GM23338 (cell line): ENCODE results near the gene TEX26.
"Not testable (repeated sequence)": the region's sequence is repeated elsewhere in the genome, so short reads cannot be mapped to it uniquely, and the experiment has no call there.

Experiments used
- CREB1 ChIP-seq: fragments of 250-450 bp; sonication (Bioruptor Pico); IDR thresholded peaks from 2 replicates; pipeline ENCODE4 v1.5.0; 2020; ENCODE audit warnings: low read depth, mild to moderate bottlenecking, moderate library complexity
- EZH2 ChIP-seq: fragments of 200-600 bp; sonication (generic); IDR thresholded peaks from one replicate; pipeline ENCODE4 v1.8.0; 2017; ENCODE audit warnings: antibody characterized with exemption, mild to moderate bottlenecking, low read depth; ENCODE audit not compliant: unreplicated experiment
- EZH2phosphoT487 ChIP-seq: fragments of 200-600 bp; sonication (generic); IDR thresholded peaks from one replicate; pipeline ENCODE4 v1.8.1; 2018; ENCODE audit warnings: antibody characterized with exemption; ENCODE audit not compliant: unreplicated experiment
- JUNB ChIP-seq: IDR thresholded peaks from one replicate; pipeline ENCODE4 v1.6.1; 2016; ENCODE audit warnings: antibody characterized with exemption; ENCODE audit not compliant: unreplicated experiment
- NANOG ChIP-seq: IDR thresholded peaks from 2 replicates; pipeline ENCODE4 v1.6.1; 2016; ENCODE audit warnings: antibody characterized with exemption, borderline replicate concordance
- POLR2AphosphoS5 ChIP-seq: IDR thresholded peaks from 2 replicates; pipeline ENCODE4 v1.6.1; 2016; ENCODE audit warnings: antibody characterized with exemption, low read depth
- REST ChIP-seq: IDR thresholded peaks from one replicate; pipeline ENCODE4 v1.6.1; 2018; ENCODE audit warnings: antibody characterized with exemption; ENCODE audit not compliant: unreplicated experiment
- STAT1 ChIP-seq: IDR thresholded peaks from one replicate; pipeline ENCODE4 v1.6.1; 2016; ENCODE audit warnings: antibody characterized with exemption; ENCODE audit not compliant: unreplicated experiment
- ZNF114 ChIP-seq: fragments of 250-450 bp; sonication (Bioruptor Pico); IDR thresholded peaks from 2 replicates; pipeline ENCODE4 v1.5.0; 2020; ENCODE audit warnings: mild to moderate bottlenecking, moderate library complexity
- ZNF331 ChIP-seq: fragments of 250-450 bp; sonication (Bioruptor Pico); IDR thresholded peaks from 2 replicates; pipeline ENCODE4 v1.5.0; 2020; ENCODE audit warnings: low read depth, mild to moderate bottlenecking, moderate library complexity
- TF ChIP-seq, protein P1 (sequence below), 2 experiments: fragments of 200-600 bp in 1 of 2; sonication (generic) in 1 of 2; conservative IDR thresholded peaks; 2 replicates each; pipeline versions ENCODE4 v1.5.1 to v1.6.1; 2016 to 2017; ENCODE audit warnings: antibody characterized with exemption in 2 of 2, low read depth in 2 of 2, mild to moderate bottlenecking in 2 of 2, moderate library complexity in 1 of 2
- TF ChIP-seq, protein P2 (sequence below): IDR thresholded peaks from 2 replicates; pipeline ENCODE4 v1.6.1; 2016; ENCODE audit warnings: antibody characterized with exemption

GRCh38 chr13:30927188-30927587 is 5.3 kb upstream of the TEX26 start:
- not testable (repeated sequence) for TF ChIP-seq EZH2phosphoT487; POLR2AphosphoS5; REST; EZH2; JUNB; CREB1 (CRISPR knock-in tag); ZNF114; STAT1; NANOG; ZNF331
- TF ChIP-seq, protein P1, sequence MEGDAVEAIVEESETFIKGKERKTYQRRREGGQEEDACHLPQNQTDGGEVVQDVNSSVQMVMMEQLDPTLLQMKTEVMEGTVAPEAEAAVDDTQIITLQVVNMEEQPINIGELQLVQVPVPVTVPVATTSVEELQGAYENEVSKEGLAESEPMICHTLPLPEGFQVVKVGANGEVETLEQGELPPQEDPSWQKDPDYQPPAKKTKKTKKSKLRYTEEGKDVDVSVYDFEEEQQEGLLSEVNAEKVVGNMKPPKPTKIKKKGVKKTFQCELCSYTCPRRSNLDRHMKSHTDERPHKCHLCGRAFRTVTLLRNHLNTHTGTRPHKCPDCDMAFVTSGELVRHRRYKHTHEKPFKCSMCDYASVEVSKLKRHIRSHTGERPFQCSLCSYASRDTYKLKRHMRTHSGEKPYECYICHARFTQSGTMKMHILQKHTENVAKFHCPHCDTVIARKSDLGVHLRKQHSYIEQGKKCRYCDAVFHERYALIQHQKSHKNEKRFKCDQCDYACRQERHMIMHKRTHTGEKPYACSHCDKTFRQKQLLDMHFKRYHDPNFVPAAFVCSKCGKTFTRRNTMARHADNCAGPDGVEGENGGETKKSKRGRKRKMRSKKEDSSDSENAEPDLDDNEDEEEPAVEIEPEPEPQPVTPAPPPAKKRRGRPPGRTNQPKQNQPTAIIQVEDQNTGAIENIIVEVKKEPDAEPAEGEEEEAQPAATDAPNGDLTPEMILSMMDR (conservative IDR thresholded peaks at IDR 0.05; ENCODE audit: low read depth in 2 of 2), result not testable (repeated sequence)
- TF ChIP-seq, protein P2, sequence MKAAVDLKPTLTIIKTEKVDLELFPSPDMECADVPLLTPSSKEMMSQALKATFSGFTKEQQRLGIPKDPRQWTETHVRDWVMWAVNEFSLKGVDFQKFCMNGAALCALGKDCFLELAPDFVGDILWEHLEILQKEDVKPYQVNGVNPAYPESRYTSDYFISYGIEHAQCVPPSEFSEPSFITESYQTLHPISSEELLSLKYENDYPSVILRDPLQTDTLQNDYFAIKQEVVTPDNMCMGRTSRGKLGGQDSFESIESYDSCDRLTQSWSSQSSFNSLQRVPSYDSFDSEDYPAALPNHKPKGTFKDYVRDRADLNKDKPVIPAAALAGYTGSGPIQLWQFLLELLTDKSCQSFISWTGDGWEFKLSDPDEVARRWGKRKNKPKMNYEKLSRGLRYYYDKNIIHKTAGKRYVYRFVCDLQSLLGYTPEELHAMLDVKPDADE, result not testable (repeated sequence)
